ENCODE data around the gene ITGB2. TPM values are rescaled to one million over a fixed set of nuclear protein-coding genes. Genes with fewer than 3 reads are reported as not detected.

The ITGB2 gene
- total RNA-seq, 1 experiment from 2014 or later: 1.5 TPM

DNA sequence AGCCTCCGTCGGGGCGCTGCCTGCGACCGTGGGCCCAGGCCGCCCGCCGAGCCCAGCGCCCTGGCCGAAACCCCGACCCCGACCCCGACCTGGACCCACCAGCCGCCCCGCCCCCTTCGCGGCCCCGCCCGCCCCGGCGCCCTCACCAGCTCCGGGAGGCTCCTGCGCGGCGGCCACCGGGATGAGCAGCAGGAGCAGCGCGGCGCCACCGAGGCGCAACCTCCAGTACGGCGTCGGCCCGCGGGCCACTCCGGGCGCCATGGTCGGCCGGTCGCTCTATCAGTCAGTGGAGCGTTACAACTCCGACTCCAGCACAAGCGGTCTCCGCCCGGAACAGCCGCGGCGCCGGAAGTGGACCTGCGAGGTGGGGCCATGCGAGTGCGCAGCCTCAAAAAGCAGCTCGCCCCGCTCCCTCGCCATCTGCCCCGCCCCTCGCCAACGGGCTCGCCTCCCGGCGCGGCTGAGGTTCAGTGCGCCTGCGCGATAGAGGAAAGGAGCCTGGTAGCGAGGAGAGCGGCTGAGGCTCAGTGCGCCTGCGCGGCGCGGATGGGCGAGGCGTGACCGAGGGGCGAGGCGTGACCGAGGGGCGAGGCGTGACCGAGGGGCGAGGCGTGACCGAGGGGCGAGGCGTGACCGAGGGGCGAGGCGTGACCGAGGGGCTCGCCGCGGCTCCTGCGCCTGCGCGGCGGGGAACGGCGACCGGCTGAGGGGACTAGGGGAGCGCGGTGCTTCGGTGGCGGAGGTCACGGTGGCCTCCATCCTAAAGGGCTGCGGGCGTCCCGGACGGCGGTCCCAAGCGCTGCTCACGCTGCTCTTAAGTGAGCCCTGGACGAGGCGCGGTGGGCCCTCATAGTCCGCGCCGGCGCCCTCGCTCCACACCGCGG lies 47.1 kb downstream of the ITGB2 start, which contains the start of gene PTTG1IP (continued):
- TF ChIP-seq OVOL2 (CRISPR knock-in tag; IDR thresholded peaks at IDR 0.05; ENCODE audit: borderline replicate concordance) (no peak), NR1H2 (CRISPR knock-in tag; IDR thresholded peaks at IDR 0.05) (no peak), FOXP1 (CRISPR knock-in tag; IDR thresholded peaks at IDR 0.05; ENCODE audit: borderline replicate concordance) (peak; percentile 94), ETV6 (CRISPR knock-in tag; IDR thresholded peaks at IDR 0.05) (peak; percentile 97), ZNF263 (CRISPR knock-in tag; IDR thresholded peaks at IDR 0.05; ENCODE audit: low read depth) (no peak), ZNF219 (CRISPR knock-in tag; IDR thresholded peaks at IDR 0.05; ENCODE audit: borderline replicate concordance) (no peak), CREM (CRISPR knock-in tag; IDR thresholded peaks at IDR 0.05) (peak; percentile 62), HMGXB4 (CRISPR knock-in tag; IDR thresholded peaks at IDR 0.05) (peak; percentile 14; the same call in 1 of the 2 replicates), KAT7 (CRISPR knock-in tag; IDR thresholded peaks at IDR 0.05; ENCODE audit: borderline replicate concordance) (0 out of 2 replicates have a peak, but pooled peaks have one; percentile 74), CTCF (IDR thresholded peaks at IDR 0.05) (no peak), NFATC4 (CRISPR knock-in tag; IDR thresholded peaks at IDR 0.05) (no peak), ZNF121 (CRISPR knock-in tag; IDR thresholded peaks at IDR 0.05) (0 out of 2 replicates have a peak, but pooled peaks have one; percentile 28), MXD4 (CRISPR knock-in tag; IDR thresholded peaks at IDR 0.05; ENCODE audit: borderline replicate concordance) (no peak), ZBTB43 (CRISPR knock-in tag; IDR thresholded peaks at IDR 0.05) (peak; percentile 93), EMX1 (CRISPR knock-in tag; IDR thresholded peaks at IDR 0.05) (no peak), FOXP4 (CRISPR knock-in tag; IDR thresholded peaks at IDR 0.05) (peak; percentile 80; the same call in 1 of the 2 replicates), ZNF232 (CRISPR knock-in tag; IDR thresholded peaks at IDR 0.05) (peak; percentile 83), ATF2 (CRISPR knock-in tag; IDR thresholded peaks at IDR 0.05; ENCODE audit: borderline replicate concordance, low read depth) (no peak)
- TF ChIP-seq, protein P1, sequence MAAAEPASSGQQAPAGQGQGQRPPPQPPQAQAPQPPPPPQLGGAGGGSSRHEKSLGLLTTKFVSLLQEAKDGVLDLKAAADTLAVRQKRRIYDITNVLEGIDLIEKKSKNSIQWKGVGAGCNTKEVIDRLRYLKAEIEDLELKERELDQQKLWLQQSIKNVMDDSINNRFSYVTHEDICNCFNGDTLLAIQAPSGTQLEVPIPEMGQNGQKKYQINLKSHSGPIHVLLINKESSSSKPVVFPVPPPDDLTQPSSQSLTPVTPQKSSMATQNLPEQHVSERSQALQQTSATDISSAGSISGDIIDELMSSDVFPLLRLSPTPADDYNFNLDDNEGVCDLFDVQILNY (CRISPR knock-in tag; IDR thresholded peaks at IDR 0.05): 0 out of 2 replicates have a peak, but pooled peaks have one; percentile 15
- TF ChIP-seq, protein P2, sequence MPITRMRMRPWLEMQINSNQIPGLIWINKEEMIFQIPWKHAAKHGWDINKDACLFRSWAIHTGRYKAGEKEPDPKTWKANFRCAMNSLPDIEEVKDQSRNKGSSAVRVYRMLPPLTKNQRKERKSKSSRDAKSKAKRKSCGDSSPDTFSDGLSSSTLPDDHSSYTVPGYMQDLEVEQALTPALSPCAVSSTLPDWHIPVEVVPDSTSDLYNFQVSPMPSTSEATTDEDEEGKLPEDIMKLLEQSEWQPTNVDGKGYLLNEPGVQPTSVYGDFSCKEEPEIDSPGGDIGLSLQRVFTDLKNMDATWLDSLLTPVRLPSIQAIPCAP (CRISPR knock-in tag; IDR thresholded peaks at IDR 0.05): 0 out of 2 replicates have a peak, but pooled peaks have one; percentile 10
